ENCODE data around the gene CXXC5.

Gene CXXC5

GRCh38 chr5:139647506-139648204 lies 494 bp upstream of the CXXC5 start:
- no peak for TF ChIP-seq CTCF (IDR thresholded peaks at IDR 0.05; ENCODE audit: control insufficient read depth, insufficient read depth, low read depth, low read length, missing control alignments)

DNA sequence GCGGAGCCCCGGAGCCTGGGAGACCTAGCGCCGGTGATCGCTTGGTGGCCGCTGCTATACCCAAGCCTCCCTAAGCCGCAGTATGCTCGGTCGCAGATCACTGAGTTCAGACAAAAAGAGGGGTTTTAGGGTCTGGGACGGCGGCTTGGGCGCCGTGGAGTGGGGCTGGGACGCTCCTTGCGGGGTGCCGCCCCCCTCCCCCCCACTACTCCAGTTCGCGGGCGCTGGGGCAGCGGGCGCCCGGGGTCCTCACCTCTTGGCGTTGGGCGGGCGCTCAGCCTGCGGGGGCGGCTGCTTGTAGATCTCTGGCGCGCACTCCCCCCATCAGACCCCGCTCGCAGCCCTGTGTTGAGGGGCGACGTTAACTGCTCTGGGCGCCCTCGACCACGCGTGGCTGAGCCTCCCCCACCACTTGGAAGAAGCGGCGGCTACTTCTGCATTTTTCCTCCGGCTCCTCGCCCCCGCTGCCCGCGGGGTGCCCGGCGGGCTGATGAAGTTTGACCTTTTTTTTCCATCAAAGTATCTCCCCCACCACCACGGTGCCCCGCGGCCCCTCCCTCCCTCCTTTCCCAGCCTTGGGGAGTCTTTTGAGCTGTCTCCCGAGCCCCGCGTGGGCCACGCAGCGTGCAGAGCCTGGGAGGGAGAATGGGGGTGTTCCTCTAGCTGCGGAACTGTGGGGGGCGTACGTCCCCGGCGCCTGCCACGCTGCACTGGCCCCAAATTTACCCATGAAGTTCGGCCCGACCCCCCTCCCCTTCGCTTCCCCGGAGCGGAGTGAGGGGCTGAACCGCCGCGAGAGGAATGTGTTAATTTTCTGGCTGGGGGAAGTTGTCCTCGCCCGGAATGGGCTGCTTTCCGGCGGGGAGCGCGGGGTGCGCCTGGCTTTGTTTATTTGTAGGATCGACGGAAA lies 1.2 kb downstream of the CXXC5 start:
- peak overlapping the region; percentile 83 for H3K4me3 ChIP-seq (ENCODE audit: control insufficient read depth, low read depth, low read length)
- DNase-seq (ENCODE audit: low read depth), result no peak

More at GRCh38 chr5:139647506-139648204, 494 bp upstream of the CXXC5 start:
- DNase-seq (ENCODE audit: low read depth), result no peak
- peak overlapping the region; percentile 43 for H3K4me3 ChIP-seq (ENCODE audit: control insufficient read depth, low read depth, low read length)

GRCh38 chr5:139650031-139650688 lies 2.0 kb downstream of the CXXC5 start:
- TF ChIP-seq CTCF (IDR thresholded peaks at IDR 0.05; ENCODE audit: control insufficient read depth, insufficient read depth, low read depth, low read length, missing control alignments), result peak; percentile 51
- DNase-seq (ENCODE audit: low read depth), result no peak
- H3K4me3 ChIP-seq (ENCODE audit: control insufficient read depth, low read depth, low read length), result peak overlapping the region; percentile 83

More for the DNA sequence above, 1.2 kb downstream of the CXXC5 start:
- TF ChIP-seq CTCF (IDR thresholded peaks at IDR 0.05; ENCODE audit: control insufficient read depth, insufficient read depth, low read depth, low read length, missing control alignments), result peak; percentile 22

- DNase-seq (ENCODE audit: low read depth), result no peak
- TF ChIP-seq CTCF (IDR thresholded peaks at IDR 0.05; ENCODE audit: control insufficient read depth, insufficient read depth, low read depth, low read length, missing control alignments), result no peak
- peak overlapping the region; percentile 83 for H3K4me3 ChIP-seq (ENCODE audit: control insufficient read depth, low read depth, low read length)
Measured at GRCh38 chr5:139650689-139651042, 2.5 kb downstream of the CXXC5 start.

DNA sequence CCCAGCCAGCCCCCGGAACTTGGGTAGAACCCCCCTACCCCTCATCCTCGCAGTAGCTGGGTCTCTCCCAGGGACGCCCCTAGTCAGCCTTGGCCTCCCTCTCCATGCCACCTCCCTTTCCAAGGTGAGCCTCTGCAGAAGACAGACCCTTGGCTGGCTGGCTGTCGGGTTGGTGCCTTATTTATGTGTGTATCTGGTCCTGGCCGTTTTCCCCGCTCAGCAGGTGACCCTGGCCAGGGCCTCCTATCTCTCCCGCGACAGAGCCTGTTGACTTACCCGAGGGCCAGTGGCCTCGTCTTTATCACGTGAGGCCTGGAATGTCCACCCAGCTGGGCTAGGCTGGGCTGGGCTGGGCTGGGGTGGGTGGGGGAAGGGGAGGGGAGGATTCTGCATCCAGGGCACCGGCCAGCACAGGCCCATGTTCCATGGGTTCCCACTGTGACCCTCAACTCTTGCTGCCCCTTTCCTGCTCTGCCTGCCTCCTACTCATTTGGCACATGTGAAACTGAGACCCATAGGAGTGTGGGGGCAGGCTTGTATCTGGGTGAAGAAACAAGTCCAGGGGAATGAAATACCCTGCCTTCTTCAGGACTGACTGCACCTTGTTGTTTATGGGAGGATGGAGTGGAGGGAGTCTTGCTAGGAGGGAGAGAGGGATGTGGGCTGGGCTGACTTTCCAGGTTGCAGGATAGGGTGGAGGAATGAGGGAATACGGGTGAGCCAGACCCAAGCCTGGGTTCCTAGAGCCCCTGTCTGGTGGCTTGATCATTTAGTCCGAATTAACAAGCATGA lies 3.1 kb downstream of the CXXC5 start:
- no peak for TF ChIP-seq CTCF (IDR thresholded peaks at IDR 0.05; ENCODE audit: control insufficient read depth, insufficient read depth, low read depth, low read length, missing control alignments)
- DNase-seq (ENCODE audit: low read depth), result no peak
- peak overlapping the region; percentile 83 for H3K4me3 ChIP-seq (ENCODE audit: control insufficient read depth, low read depth, low read length)

Measured in AG09309 (cell line).